Stomach (tissue), 4 donors: Measurements from ENCODE around the gene C17orf113.

Source experiments
- POLR2A ChIP-seq, 4 donors: fragments of 450-650 bp; IDR thresholded peaks; one replicate each; pipeline ENCODE4 v1.6.1; 2016; ENCODE audit warnings: antibody characterized with exemption in 4 of 4, control low read depth in 2 of 4, mild to moderate bottlenecking in 1 of 4, moderate library complexity in 1 of 4
- POLR2AphosphoS5 ChIP-seq, 3 donors: sonication (generic); formaldehyde crosslinking; IDR thresholded peaks; one replicate each; pipeline ENCODE4 v1.6.1; 2016; ENCODE audit warnings: antibody characterized with exemption in 3 of 3
- TF ChIP-seq, protein P1 (sequence below), 7 experiments: fragments of 450-650 bp in 4 of 7; fragments of 200-600 bp in 3 of 7; sonication (generic) in 3 of 7; IDR thresholded peaks; one replicate each; pipeline ENCODE4 v1.5.1; 2016 to 2019; ENCODE audit warnings: antibody characterized with exemption in 7 of 7, control low read depth in 2 of 7, mild to moderate bottlenecking in 1 of 7

DNA sequence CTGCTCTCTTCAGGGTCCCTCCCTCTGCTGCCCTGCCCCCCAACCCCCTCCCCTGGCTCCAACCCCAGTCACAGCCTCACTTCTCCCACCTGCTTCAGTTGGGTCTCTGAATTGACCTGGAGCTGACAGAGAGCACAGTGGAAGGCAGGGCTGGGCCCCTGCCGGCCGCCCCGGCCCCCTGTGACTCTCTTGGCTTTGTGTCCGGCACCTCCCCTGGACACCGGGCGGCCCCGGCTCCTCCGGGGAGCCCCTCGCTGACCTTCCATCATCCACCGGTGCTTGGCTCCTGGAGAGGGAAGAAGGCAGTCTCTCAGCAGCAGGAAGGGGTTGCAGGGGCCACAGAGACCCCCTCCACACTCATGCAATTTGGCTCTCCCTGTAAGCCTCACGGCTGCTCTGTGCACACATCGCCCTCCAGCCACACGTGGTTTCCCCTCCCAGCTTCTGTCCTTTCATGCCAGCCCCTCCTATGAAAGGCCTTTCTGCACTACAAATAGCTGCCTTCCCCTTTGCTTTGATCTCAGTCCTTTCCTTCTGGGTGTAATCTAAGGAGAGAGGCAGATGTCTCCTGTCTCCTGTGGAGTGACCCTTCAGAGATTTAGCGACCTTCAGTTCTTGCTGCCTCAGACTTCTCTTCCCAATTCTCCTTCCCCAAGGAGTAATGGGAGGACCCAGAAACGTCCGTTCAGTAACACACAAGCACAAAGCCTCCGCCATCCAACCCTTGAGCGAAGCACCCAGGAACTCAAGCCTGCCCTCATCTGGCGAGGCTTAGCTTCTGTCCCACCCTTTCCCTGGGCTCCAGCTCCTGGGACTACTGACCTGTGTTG is 22.2 kb downstream of the C17orf113 start:
- TF ChIP-seq POLR2AphosphoS5 (IDR thresholded peaks at IDR 0.05) = no peak
- TF ChIP-seq, protein P1, sequence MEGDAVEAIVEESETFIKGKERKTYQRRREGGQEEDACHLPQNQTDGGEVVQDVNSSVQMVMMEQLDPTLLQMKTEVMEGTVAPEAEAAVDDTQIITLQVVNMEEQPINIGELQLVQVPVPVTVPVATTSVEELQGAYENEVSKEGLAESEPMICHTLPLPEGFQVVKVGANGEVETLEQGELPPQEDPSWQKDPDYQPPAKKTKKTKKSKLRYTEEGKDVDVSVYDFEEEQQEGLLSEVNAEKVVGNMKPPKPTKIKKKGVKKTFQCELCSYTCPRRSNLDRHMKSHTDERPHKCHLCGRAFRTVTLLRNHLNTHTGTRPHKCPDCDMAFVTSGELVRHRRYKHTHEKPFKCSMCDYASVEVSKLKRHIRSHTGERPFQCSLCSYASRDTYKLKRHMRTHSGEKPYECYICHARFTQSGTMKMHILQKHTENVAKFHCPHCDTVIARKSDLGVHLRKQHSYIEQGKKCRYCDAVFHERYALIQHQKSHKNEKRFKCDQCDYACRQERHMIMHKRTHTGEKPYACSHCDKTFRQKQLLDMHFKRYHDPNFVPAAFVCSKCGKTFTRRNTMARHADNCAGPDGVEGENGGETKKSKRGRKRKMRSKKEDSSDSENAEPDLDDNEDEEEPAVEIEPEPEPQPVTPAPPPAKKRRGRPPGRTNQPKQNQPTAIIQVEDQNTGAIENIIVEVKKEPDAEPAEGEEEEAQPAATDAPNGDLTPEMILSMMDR (IDR thresholded peaks at IDR 0.05) = peak in 2 of 7 experiments; percentile 15 to 21
- no peak for TF ChIP-seq POLR2A (IDR thresholded peaks at IDR 0.05)
